DMS 273 (cell line): ENCODE results near the gene PPOX.

Experiments used
- DNase-seq: peaks from one replicate; lab custom pipeline; 2025; ENCODE audit not compliant: unreplicated experiment; lab: John Stamatoyannopoulos, UW

PPOX gene

GRCh38 chr1:161197560-161198193, 31.5 kb downstream of the PPOX start:
- no peak for DNase-seq

GRCh38 chr1:161198194-161198896, 32.1 kb downstream of the PPOX start:
- DNase-seq: peak; percentile 79

GRCh38 chr1:161198897-161199431, 32.7 kb downstream of the PPOX start, which contains the start of gene ADAMTS4:
ADAMTS4 (minus strand) TSS chr1:161199054; CDS start chr1:161198627, 427 bp downstream.
- peak; percentile 84 for DNase-seq

- no peak for DNase-seq
Measured at GRCh38 chr1:161199506-161200139, 33.4 kb downstream of the PPOX start.

- DNase-seq: no peak
Measured at GRCh38 chr1:161200421-161200991, 34.3 kb downstream of the PPOX start.

- DNase-seq: peak; percentile 33
Measured at GRCh38 chr1:161200992-161201835, 35.0 kb downstream of the PPOX start.

GRCh38 chr1:161201836-161202712, 35.8 kb downstream of the PPOX start, which contains the start of gene NDUFS2:
NDUFS2 (plus strand) TSS chr1:161202367; CDS start chr1:161202386, 19 bp downstream.
- DNase-seq: peak; percentile 100

- no peak for DNase-seq
Measured at GRCh38 chr1:161206411-161207140, 40.4 kb downstream of the PPOX start.

- no peak for DNase-seq
Measured at GRCh38 chr1:161207173-161207572, 40.9 kb downstream of the PPOX start.

- DNase-seq: peak; percentile 91
Measured at GRCh38 chr1:161209790-161210409, 43.7 kb downstream of the PPOX start.

GRCh38 chr1:161214369-161214768, 48.1 kb downstream of the PPOX start:
- DNase-seq: no peak

- no peak for DNase-seq
Measured at GRCh38 chr1:161215076-161215475, 48.9 kb downstream of the PPOX start, which contains the start of gene FCER1G. FCER1G (plus strand) TSS chr1:161215295; CDS start chr1:161215322, 27 bp downstream.

- DNase-seq: no peak
Measured at GRCh38 chr1:161216945-161217712, 50.9 kb downstream of the PPOX start.

- no peak for DNase-seq
Measured at GRCh38 chr1:161217831-161218230, 51.6 kb downstream of the PPOX start.

GRCh38 chr1:161218301-161219077, 52.3 kb downstream of the PPOX start:
- no peak for DNase-seq

- DNase-seq: no peak
Measured at GRCh38 chr1:161219078-161219892, 53.1 kb downstream of the PPOX start.
